ENCODE results near the gene ABCF2. TPM values are rescaled to one million over a fixed set of nuclear protein-coding genes. Genes with fewer than 3 reads are reported as not detected.

ABCF2 gene
- 10 to 100 TPM; 25.1 TPM for total RNA-seq

DNA sequence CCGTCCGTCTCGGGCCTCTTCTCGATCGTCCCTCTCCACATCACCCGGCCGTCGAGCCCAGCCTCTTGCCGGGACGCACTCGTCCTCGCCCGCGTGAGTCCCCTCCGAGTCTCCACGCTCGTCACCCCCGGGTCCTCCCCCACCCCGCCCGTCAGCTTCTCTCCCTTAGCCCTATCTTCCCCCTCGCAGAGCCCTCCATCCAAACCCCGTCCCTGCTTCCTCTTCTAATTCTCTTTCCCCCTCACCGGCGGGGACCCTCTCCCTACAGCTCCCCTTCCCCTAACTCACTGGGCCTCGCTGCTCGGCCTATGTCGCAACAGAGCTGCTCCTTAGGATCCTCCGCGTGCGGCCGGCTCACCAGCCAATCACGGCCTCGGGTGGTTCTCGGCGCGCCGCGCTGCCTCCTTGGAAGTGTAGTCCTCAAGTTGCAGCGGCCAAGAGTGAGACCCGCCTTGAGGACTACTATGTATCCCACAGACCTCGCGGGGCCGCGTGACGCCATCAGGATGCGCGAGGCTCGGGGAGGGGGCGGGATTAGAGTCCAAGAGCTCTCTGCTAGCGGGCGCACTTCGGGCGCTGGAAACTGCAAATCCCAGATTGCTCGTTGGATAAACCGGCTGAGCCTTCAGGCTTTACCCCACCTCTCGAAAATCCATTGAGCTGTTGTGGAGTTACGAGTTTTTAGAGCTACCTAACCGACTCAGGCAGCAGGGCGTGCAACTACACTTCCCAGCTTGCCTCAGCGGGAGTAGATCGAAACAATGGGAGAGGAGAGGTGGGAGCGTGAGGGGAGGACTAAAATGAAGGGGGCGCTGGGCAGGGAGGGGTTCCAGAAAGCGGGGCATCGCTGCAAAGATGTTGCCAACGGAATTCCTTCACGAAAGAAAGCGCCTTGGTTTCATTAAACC is at the start of gene ABCF2:
TSS of gene ABCF2 (minus strand) at position 331 of the 908 bp plus-strand sequence. CDS start 747 bp downstream, outside the sequence.

DNA sequence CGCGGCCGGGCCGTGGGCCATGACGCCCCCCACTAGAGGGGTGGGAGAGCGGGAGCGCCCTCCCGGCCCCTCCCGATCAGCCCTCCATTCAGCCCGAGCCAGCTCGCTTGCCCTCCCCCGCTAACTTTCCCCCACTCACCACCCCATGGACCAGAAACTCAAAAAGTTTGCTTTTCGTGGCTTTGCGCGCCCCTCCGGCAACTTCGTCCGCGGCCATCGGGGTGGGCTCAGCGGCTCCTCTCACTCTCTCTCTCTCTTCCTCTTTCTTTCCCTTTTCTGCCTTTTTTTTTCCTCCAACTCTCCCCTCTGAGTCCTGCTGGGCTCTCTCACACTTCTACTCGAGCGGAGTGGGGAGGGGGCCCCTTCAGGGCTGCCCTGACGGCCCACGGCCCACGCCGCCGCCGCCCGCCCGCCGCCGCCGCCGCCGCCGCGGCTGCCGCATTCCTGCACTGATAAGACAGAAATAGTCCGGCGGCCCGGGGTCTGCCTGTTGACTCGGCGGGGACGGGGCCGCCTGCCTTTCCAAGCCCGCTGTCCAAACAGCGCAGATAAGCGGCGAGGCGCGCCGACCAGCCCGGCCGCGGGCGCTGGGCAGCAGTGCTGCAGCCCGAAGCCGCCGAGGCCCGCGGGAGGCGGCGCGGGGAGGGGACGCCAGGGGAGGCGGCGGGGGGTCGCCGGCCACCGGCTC is 21.5 kb upstream of the ABCF2 start, which contains the start of gene SMARCD3:
TSS of gene SMARCD3 (minus strand) at position 349 of the 688 bp plus-strand sequence. CDS start at position 217, 132 bp downstream.

DNA sequence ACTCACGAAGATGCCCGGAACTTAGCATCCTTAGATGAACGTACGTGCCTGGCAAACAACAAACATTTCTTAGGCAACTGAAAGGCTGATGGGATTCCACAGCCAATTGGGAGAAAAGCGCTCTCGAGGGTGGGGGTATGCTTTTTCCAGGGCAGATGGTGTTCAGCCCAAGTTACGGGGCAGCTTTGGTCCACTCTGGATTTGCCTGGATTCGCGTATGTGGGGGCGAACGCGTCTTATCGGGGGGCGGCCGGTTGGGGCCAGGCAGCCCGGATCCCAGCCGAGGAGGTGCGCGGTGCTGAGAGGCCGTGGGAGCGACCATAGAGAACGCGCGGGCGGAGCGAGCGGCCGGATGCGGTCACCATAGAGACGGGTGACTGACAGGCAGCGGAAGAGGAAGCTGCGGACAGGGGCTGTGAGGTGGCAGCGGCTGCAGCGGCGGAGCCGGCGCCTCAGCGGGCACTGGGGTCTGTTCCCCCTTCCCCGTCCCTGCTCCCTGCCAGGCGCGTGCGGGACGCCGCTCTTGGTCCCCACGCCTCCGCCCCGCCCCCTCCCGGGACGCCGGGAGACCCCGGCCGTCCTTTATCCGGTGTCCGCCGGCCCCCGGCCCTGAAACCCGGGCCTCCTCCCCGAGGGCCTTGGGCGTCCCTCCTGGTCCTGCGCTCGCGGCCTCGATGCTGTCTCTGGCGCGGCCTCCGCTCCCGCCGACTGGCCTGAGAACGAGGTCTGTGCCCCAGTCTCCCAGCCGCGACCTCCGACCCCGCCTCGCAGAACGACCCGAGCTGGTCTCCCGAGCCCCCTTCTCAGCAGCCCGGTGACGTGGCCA is 5.3 kb upstream of the ABCF2 start, which contains the start of gene CHPF2:
TSS of gene CHPF2 (plus strand) at position 393 of the 826 bp plus-strand sequence. CDS start 1,529 bp downstream, outside the sequence.

DNA sequence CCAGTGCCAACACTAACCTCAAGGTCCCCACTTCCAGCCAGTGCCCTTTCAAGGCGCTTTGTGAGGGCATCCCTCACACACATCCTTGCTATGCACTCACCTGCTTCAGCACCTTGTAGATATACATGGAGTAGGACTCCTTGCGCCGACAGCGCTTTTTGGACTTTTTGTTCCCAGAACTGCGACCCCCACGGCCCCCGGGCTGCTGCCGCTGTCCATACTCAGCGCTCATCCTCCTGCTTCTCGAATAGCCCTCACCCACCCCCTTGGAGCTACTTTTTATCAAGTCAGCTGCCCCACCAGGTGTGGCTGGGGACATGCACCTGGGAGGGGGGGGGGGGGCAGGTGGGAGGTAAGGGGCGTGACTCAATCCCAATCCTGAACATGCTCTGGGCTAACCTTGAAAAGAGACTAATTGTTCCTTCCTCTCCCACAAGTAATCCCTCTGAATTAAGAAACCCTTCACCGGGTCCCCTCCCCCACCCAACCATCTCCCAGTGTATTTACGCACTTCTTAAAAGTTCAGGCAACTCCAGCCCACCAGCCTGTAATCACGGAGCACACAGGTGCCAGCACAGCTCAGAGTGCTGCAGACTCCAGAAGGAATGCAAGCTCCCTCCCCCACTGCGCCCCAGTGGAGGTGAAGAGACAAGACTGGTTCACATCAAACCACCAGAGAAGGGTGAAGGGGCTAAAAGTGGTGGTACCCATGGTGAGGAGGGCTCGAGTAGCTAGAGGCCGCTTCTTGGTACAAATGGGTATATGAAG is 16.7 kb downstream of the ABCF2 start, which contains the start of gene H2BK1:
TSS of gene H2BK1 (minus strand) at position 402 of the 768 bp plus-strand sequence. CDS start at position 232, 170 bp downstream.

DNA sequence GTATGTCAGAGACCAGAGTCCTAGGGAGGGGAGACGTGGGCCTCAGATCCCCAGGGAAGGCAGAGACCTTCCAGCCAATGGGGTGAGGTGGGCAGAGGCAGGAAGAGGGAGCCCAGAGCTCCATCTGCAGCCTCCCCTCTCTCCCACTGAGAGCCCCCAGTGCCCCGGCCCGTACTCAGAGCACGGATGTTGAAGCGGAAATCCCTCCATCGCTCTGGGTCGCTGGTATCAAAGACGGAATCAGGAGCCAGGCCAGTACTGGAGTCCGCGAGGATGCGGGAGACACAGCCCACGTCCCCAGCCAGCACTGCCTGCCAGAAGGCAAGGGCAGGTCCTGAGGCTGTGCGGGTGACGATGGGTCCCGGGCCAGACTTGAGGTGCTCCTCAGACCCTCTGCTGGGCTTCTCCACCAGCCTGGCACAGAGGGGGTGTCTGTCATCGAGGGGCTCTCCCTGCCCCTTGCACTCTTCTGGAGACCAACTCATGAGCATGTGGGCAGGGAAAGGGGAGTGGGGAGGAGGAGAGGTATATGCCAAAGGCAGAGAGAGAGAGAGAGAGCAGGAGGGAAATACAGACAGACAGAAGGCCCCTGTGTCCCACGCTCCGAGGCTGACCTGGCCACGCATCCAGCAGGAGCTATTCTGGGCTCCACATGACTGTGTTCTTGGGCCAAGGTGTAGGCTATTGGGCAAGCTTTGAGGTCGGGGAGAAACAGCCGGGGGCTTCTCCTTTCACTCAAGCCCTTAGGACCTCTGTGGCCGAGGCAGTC is 40.2 kb downstream of the ABCF2 start, which contains the start of gene ASB10:
TSS of gene ASB10 (minus strand) at position 611 of the 769 bp plus-strand sequence. CDS start at position 491, 120 bp downstream.

DNA sequence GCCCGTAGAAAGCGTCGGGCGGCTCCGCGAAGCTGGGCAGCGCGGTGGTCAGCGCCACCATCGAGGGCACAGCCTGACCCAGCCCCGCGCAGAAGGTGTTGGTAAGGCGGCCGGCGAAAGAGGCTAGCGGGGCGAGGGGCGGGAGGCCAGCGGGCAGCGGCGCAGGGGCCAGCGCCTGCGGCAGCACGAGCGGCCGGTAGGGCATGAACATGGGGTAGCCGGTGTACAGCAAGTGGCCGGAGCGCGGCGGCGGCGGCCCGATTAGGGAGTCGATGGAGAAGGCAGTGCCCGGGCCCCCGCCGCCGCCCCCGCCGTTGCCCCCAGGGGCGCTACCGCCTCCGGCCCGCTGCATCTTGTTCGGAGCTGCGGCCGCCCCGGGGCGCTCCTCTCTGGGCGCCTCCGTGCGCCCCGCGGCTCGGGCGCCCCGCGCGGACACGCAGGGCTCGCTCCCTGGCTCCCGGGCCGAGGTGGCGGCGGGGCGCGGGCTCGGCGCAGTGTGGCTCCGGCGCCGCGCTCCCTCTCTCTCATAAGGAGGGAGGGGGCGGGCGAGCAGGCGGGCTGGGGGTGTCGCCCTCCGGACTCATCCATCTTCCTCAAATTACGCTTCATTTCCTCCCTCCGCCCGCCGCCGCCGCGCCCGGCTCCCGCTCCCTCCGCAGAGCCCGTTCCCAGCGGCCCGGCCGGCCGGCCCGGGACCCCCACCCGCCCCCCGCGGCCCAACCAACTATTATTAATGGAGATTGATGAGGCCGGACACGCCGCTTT is 59.6 kb downstream of the ABCF2 start, which contains the start of gene GBX1:
TSS of gene GBX1 (minus strand) at position 498 of the 765 bp plus-strand sequence. CDS start at position 352, 146 bp downstream.

Other genes with a start within 250 kb of the ABCF2 start
- under 1 TPM; 0.73 to 0.75 TPM for gene KCNH2, start 248.9 kb downstream of the ABCF2 start, total RNA-seq
- 10 to 100 TPM; 31.9 to 38.1 TPM for gene NOS3, start 236.2 kb downstream of the ABCF2 start, total RNA-seq
- 10 to 100 TPM; 14.4 to 15.7 TPM for gene ATG9B, start 202.7 kb downstream of the ABCF2 start, total RNA-seq
- gene ABCB8, start 198.8 kb downstream of the ABCF2 start, total RNA-seq = 10 to 100 TPM; 56.1 to 57.4 TPM
- gene ASIC3, start 178.7 kb downstream of the ABCF2 start, total RNA-seq = 1 to 10 TPM; 3.7 to 5.3 TPM
- gene CDK5, start 169.3 kb downstream of the ABCF2 start, total RNA-seq = 10 to 100 TPM; 17.5 to 19.8 TPM
- gene SLC4A2, start 167.6 kb downstream of the ABCF2 start, total RNA-seq = 100 to 1,000 TPM; 103 to 106 TPM
- 10 to 100 TPM; 73.5 to 81.0 TPM for gene FASTK, start 146.4 kb downstream of the ABCF2 start, total RNA-seq
- 10 to 100 TPM; 63.6 to 71.8 TPM for gene TMUB1, start 143.7 kb downstream of the ABCF2 start, total RNA-seq
- gene AGAP3, start 140.7 kb downstream of the ABCF2 start, total RNA-seq = 10 to 100 TPM; 23.4 to 23.9 TPM
- not detected for gene GBX1, start 59.5 kb downstream of the ABCF2 start, total RNA-seq
- gene ASB10, start 40.0 kb downstream of the ABCF2 start, total RNA-seq = not detected
- gene H2BK1, start 16.7 kb downstream of the ABCF2 start, total RNA-seq = under 1 TPM in 1 of 2 experiments, not detected in 1; 0.88 TPM
- gene CHPF2, start 5.3 kb upstream of the ABCF2 start, total RNA-seq = 10 to 100 TPM; 41.0 to 43.6 TPM
- 1 to 10 TPM; 2.3 to 2.4 TPM for gene SMARCD3, start 21.5 kb upstream of the ABCF2 start, total RNA-seq
- gene NUB1, start 114.6 kb upstream of the ABCF2 start, total RNA-seq = 10 to 100 TPM; 64.7 to 67.5 TPM
- gene WDR86, start 182.8 kb upstream of the ABCF2 start, total RNA-seq = under 1 TPM in 1 of 2 experiments, not detected in 1; 0.13 TPM
- under 1 TPM in 1 of 2 experiments, not detected in 1; 0.13 TPM for gene CRYGN, start 212.9 kb upstream of the ABCF2 start, total RNA-seq